GM21576 (cell line): ENCODE data around the gene RHO.
"Not testable (repeated sequence)": the region's sequence is repeated elsewhere in the genome, so short reads cannot be mapped to it uniquely, and the experiment has no call there.

ENCODE experiments used
- ATAC-seq: cut with Tn5 transposase; IDR thresholded peaks from one replicate; pipeline ENCODE4 v1.9.1; 2021; ENCODE audit warnings: mild to moderate bottlenecking, moderate library complexity; ENCODE audit not compliant: unreplicated experiment

Gene RHO

GRCh38 chr3:129499604-129500333 lies 28.7 kb upstream of the RHO start:
- not testable (repeated sequence) for ATAC-seq

- ATAC-seq: no peak
Observed at GRCh38 chr3:129500334-129500658, 28.1 kb upstream of the RHO start.

DNA sequence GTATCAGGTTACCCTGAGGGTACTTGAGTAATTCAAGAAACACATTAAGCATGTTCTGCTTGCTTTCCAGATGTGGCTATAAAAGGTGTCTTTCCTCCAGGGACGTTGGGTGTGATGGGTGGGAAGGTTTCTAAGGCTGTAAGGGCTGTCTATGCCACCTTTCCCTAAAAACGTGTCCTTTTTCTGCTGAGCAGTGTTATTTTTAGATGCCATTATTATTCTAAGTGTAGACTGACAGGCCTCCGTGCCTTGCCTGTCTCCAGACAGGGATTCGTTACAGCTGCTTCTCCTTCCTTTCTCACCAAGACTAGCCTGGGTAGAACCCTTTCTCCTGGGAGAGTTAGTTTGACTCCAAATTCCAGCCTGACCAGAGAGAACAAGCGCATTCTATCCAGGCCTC lies 26.8 kb upstream of the RHO start:
- ATAC-seq: no peak

GRCh38 chr3:129502641-129503408 lies 25.6 kb upstream of the RHO start:
- ATAC-seq: no peak

DNA sequence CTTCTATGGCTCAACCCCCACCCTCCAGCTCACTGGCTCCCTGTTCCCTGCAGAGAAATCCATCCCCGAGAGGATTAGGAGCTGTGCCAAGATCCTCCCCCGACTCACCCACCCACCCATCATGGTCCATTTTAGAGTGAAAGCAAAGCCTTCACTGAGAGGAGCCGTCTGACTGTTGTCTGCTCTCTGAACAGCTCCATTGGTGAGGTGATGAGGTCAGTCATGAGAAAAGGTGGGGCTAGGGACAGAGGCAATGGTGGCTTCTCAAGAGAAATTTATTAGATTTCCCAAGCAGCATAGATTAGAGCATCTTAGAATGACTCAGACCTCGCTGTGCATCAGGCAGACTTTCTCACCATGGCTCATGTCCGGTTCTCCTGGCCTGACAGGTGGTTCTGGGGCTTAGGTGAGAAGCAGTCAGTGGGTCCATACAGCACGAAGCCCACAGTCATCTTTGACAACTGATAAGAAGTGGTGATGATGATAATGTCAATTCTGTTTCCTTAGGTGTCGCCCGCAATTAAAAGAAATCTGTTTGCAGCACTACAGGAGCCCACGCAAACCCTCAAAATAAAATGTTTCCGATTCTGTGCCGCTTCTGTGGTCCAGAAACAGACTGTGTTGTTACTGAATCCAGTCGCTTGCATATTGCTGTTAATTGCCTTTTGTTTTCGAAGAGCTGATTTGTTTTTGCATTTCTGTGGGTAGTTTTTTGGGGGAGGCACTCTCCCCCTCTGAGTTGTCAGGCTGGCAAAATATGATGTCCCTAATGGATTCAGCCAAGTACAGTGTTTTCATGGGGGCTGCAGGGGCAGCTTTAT lies 24.8 kb upstream of the RHO start:
- ATAC-seq: no peak

- no peak for ATAC-seq
Observed at GRCh38 chr3:129504471-129505100, 23.9 kb upstream of the RHO start.

GRCh38 chr3:129505341-129505740 lies 23.1 kb upstream of the RHO start:
- no peak for ATAC-seq

- ATAC-seq: no peak
Observed at GRCh38 chr3:129506231-129506742, 22.2 kb upstream of the RHO start.

DNA sequence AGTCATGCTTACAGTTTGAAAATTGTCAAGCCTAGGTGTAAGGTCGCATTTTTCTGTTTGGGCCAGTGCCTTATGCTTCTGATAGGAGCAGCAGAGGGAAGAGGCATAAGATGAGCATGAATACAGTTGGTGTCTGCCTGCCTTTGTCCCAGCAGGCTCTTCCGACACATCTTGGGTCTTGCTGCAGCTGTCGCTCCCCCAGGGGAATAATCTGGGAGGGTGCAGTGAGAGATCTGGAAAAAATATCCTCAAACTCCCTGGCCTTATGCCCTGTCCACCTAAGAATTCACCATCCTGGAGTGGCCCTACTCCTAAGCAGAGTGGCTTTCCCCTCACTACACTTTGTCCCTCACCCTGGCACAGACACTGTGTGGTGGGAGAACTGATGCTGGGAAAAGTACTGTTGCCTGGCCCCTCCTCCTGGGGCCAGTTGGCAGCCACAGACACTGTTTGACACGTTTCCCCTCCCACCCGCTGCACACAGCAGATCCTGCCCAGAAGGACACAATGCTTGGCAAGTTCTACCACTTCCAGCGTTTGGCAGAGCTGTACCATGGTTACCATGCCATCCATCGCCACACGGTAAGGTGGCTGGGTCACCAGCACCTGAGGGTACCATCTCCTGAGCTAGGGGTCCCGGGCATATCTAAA lies 21.1 kb upstream of the RHO start:
- no peak for ATAC-seq

GRCh38 chr3:129512595-129512994 lies 15.8 kb upstream of the RHO start:
- ATAC-seq: no peak

DNA sequence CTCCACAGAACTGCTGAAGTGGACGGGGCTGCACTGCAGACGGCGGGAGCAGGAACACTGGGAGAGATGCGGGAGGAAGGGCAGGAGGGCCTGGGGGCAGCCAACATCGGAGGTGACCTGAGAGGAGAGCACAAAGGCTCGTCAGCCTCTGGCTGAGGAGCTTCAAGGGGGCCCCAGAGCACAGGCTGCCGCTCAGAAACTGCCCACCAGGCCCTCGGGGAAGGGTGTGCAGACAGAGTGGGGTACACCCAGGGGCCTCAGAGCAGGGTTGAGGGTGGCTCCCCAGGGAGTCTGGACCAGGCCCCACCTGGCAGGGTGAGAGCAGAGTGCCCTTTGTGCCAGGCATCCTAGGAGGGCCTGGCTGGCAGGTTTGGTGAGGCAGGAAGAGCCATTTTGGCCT lies 14.7 kb upstream of the RHO start:
- ATAC-seq: no peak

- ATAC-seq: no peak
Observed at GRCh38 chr3:129514110-129514509, 14.3 kb upstream of the RHO start.

DNA sequence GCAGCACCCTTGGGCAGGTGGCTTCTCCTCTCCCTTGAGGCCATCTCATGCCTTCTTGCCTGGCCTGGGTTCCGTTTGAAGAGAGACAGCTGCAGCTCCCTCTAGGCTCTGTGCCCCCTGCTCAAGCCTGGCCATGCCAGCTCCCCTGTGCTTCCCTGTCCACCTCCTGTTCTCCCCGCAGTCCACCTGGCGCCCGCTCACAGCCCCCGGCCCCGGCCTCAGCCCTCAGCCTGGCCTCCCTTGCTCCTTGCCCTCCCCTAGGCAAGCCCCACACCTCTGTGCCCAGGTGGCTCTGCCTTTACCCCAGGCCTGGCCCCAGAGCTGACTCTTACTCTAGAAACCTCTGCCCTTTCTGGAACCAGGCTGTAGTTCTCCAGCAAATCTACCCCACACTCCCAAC lies 13.9 kb upstream of the RHO start:
- ATAC-seq: no peak

DNA sequence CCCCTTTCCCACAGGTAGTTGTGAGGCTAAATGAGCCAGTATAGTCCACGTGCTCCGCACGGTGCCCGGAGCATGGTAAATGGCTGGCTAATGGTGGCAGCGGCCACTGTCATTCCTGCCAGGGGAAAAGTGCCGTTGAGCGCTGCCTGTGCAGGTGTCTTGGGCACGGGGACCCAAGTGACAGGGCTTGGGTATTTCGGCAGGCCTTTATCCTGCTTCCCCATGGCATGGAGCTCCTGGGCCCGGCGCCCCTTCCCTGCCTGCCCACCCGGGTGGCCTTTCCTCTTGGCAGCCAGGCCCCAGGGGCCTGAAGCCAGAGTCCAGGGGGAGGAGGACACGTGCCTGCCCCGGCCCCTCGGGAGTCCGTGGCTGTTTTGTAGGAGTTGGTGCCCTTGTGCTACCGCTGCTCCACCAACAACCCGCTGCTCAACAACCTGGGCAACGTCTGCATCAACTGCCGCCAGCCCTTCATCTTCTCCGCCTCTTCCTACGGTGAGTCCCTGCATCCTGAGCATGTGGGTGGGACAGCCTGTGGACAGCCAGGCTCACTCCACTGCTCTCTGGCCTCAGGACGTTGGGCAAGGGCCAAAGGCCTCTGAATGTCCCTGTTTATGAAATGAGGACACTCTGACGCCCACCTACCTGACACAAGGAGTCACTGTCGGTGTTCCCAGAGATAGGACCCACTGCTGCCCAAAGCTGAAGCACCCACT lies 13.2 kb upstream of the RHO start:
- ATAC-seq: not testable (repeated sequence)

DNA sequence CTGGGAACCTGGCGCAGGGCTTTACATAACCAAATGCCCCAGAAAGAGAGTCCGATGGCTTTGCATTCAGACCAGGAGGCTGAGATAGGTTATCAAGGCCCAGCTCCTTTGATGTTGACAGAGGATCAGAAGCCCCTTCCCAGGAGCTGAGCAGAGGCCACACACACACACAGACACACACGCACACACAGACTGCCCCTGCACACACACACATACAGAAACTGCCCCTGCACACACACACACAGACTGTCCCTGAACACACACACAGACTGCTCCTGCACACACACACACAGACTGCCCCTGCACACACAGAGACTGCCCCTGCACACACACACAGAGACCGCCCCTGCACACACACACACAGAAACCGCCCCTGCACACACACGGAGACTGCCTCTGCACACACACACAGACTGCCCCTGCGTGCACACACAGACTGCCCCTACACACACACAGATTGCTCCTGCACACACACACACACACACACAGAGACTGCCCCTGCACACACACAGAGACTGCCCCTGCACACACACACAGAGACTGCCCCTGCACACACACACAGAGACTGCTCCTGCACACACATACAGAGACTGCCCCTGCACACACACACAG lies 12.5 kb upstream of the RHO start:
- ATAC-seq: not testable (repeated sequence)

DNA sequence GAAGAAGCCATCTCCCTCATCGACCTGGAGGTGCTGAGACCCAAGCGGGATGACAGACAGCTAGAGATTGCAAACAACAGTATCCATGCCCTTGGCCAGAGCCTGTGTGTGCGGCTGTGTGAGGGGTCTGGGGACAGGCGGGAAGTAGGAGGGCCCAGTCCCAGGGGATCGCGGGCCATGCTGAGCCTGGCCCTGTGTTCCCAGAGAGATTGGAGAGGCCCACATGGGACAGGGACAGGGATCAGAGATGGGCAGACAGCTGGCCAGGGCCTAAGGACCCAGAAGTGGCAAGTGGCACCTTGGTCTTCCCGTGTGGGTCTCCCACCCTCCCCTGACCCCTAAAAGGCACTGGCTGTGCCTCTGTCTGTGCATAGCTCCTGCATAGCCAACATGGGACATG lies 10.9 kb upstream of the RHO start:
- ATAC-seq: no peak

DNA sequence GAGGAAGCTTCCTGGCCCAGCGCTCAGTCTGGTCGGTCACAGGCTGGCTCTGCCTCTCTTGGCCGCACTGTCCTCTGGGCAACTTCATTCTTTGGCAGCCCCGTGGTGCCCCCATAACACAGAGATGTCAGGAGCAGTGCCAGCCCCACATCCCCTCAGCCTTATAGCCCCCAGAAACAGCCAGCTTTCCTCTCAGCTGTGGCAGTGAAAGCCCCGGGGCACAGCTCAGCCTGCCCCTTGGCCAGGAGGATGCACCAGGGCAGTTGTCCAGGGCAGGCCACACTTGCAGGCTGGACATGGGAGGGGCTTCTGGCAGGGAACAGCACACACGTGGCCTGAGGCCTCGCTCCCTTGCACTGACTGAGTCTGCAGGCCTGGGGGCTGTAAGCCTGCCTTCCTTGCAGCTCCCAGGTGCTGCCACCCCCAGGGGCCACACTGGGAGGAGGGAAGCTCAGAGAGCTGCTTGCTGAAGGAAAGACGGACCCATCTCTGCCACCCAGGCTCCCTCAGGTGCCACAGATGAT lies 10.3 kb upstream of the RHO start:
- ATAC-seq: no peak

- no peak for ATAC-seq
Observed at GRCh38 chr3:129518581-129518980, 9.9 kb upstream of the RHO start.

DNA sequence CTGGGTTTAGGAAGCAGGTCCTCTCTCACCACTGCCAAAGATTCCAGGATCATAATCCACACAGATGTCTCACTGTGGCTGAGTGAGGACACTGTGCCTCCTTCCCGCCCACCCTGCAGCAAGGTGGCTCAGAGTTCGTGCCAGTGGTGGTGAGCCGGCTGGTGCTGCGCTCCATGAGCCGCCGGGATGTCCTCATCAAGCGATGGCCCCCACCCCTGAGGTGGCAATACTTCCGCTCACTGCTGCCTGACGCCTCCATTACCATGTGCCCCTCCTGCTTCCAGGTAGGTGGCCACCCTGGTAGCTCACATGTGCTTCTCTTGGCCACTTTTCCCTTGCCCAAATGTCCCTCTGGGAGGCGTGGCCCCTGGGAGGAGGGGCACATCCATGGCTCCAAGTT lies 9.0 kb upstream of the RHO start:
- no peak for ATAC-seq
